ENCODE results near the gene PIEZO2. TPM values are rescaled to one million over a fixed set of nuclear protein-coding genes. Genes with fewer than 3 reads are reported as not detected.
"Not testable (repeated sequence)": the region's sequence is repeated elsewhere in the genome, so short reads cannot be mapped to it uniquely, and the experiment has no call there.

PIEZO2 gene
- polyA plus RNA-seq (2013): 1.0 TPM

DNA sequence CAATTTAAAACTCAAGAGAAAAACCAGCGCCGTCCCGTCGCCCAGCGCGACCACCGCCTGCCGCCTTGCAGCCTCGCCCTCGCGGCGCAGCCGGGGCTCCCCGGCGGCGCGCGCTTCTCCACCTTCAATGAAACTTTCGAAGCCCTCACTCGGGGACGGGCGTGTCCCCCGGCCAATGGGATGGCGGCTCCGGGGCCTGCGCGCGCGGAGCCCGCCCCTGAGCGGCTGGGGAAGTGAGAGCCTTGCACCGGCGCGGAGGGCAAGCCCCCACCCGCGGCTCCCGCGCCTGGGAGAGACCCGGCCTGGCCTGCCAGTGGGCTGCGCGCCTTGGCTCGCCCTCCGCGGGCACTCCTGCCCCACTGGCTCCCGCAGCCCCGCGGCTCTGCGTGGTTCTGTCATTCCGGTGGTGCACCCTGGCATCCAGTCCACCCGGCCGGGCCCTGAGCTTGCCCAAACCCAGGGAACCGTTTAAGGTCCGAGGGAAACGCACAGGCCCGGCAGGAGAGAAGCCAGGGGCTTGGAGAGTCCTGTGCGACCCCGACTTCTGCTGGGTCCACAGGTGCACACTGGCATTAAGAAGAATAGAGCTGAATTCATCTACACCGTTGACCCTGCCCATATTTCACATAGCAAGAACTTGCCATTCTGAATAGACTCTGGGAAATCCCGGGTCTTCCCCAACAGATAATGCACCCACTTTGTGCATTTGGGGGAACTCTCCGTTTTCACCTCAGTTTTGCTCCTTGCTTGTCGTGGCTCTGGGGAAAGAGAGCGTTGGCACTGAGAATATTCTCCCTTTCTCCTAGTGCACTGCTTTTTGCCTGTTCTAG is at the start of gene PIEZO2:
TSS of gene PIEZO2 (minus strand) at position 129 of the 830 bp plus-strand sequence. CDS start 981 bp downstream, outside the sequence.
- 7% methylated on average over 43 of the region's 62 CpGs for WGBS (ENCODE audit: insufficient coverage)
- CTCF ChIA-PET: interaction anchor here (0.7 to 7.9 kb wide), 3 partner anchors 298 to 589 kb away, joined by 3 to 94 read pairs (median 5); no protein-coding TSS in a partner anchor
- peak; percentile 72 to 90 (median 89) for DNase-seq
- Histone ChIP-seq H3K27me3 (replicated peaks in 2 of 5; ENCODE audit: control insufficient read depth in 4 of 5, insufficient read depth in 5 of 5, low read length in 4 of 5) (peaks cover 14 to 60% (median 42%) of the 10 kb centered on the region in 5 experiments), H3K9me3 (ENCODE audit: control extremely low read depth in 1 of 5, control insufficient read depth in 4 of 5, insufficient read depth in 2 of 5, low read depth in 1 of 5, low read length in 4 of 5) (no peaks in the 10 kb centered on the region), H3K27ac (ENCODE audit: insufficient read depth in 1 of 2, low read depth in 1 of 2, low read length in 2 of 2, poor library complexity in 1 of 2, severe bottlenecking in 2 of 2) (no peak within 1 kb of the TSS), H3K4me1 (ENCODE audit: control extremely low read depth in 1 of 4, control insufficient read depth in 4 of 4, insufficient read depth in 4 of 4, low read length in 3 of 4) (peaks cover 0 to 29% (median 23%) of the 10 kb centered on the region in 4 experiments), H3K36me3 (ENCODE audit: control insufficient read depth in 4 of 4, insufficient read depth in 4 of 4, low read length in 3 of 4) (no peaks in the 10 kb centered on the region), H3K4me3 (ENCODE audit: control insufficient read depth in 1 of 7, extremely low read depth in 1 of 7, insufficient read depth in 4 of 7, low read depth in 2 of 7, low read length in 6 of 7) (peak within 1 kb of the TSS; percentile 32 to 77 (median 57))
- POLR2A ChIA-PET: no interaction called here

DNA sequence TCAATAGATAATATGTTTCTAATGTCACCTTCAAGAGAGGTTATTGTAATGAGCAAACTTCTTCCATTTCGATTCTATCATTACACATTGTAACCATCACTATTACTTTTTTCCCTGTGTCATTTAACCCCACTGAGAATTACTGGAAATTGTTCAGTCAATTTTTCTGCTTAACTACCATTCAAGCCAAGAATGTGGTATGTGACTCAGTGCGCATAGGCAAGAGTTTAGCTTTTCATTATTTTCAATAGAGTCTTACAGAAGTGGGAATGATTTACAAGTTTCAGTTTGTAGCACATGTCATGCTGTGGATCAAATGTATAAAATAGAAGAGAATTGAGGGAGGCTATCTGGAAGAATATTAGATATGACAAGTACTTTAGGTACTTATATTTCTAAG is 34.3 kb upstream of the PIEZO2 start:
- Histone ChIP-seq H3K27me3 (replicated peaks in 2 of 5; ENCODE audit: control insufficient read depth in 4 of 5, insufficient read depth in 5 of 5, low read length in 4 of 5) (no peaks in the 10 kb centered on the region), H3K27ac (ENCODE audit: insufficient read depth in 1 of 2, low read depth in 1 of 2, low read length in 2 of 2, poor library complexity in 1 of 2, severe bottlenecking in 2 of 2) (no peak overlapping the region), H3K4me3 (ENCODE audit: control insufficient read depth in 1 of 7, extremely low read depth in 1 of 7, insufficient read depth in 4 of 7, low read depth in 2 of 7, low read length in 6 of 7) (no peak overlapping the region), H3K9me3 (ENCODE audit: control extremely low read depth in 1 of 5, control insufficient read depth in 4 of 5, insufficient read depth in 2 of 5, low read depth in 1 of 5, low read length in 4 of 5) (no peaks in the 10 kb centered on the region), H3K4me1 (ENCODE audit: control extremely low read depth in 1 of 4, control insufficient read depth in 4 of 4, insufficient read depth in 4 of 4, low read length in 3 of 4) (peaks cover 0 to 5% (median 2%) of the 10 kb centered on the region in 4 experiments), H3K36me3 (ENCODE audit: control insufficient read depth in 4 of 4, insufficient read depth in 4 of 4, low read length in 3 of 4) (no peaks in the 10 kb centered on the region)
- no CpG with 5 or more reads among the region's 2 CpGs for WGBS (ENCODE audit: insufficient coverage)
- ChIA-PET CTCF (no interaction called here), POLR2A (no interaction called here)
- DNase-seq: no peak

DNA sequence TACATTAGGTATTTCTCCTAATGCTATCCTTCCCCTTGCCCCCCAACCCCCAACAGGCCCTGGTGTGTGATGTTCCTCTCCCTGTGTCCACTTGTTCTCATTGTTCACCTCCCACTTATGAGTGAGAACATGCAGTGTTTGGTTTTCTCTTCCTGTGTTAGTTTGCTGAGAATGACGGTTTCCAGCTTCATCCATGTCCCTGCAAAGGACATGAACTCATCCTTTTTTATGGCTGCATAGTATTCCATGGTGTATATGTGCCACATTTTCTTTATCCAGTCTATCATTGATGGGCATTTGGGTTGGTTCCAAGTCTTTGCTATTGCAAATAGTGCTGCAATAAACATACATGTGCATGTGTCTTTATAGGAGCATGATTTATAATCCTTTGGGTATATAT is 32.3 kb upstream of the PIEZO2 start:
- H3K9me3 ChIP-seq (ENCODE audit: control extremely low read depth in 1 of 5, control insufficient read depth in 4 of 5, insufficient read depth in 2 of 5, low read depth in 1 of 5, low read length in 4 of 5); H3K36me3 ChIP-seq (ENCODE audit: control insufficient read depth in 4 of 4, insufficient read depth in 4 of 4, low read length in 3 of 4); H3K4me3 ChIP-seq (ENCODE audit: control insufficient read depth in 1 of 7, extremely low read depth in 1 of 7, insufficient read depth in 4 of 7, low read depth in 2 of 7, low read length in 6 of 7); H3K27me3 ChIP-seq (replicated peaks in 2 of 5; ENCODE audit: control insufficient read depth in 4 of 5, insufficient read depth in 5 of 5, low read length in 4 of 5); H3K27ac ChIP-seq (ENCODE audit: insufficient read depth in 1 of 2, low read depth in 1 of 2, low read length in 2 of 2, poor library complexity in 1 of 2, severe bottlenecking in 2 of 2); POLR2A ChIA-PET; DNase-seq; CTCF ChIA-PET: not testable (repeated sequence)
- WGBS (ENCODE audit: insufficient coverage): no CpG with 5 or more reads among the region's 1 CpG
- peaks cover under 1 to 16% (median 5%) of the 10 kb centered on the region in 4 experiments for H3K4me1 ChIP-seq (ENCODE audit: control extremely low read depth in 1 of 4, control insufficient read depth in 4 of 4, insufficient read depth in 4 of 4, low read length in 3 of 4)

DNA sequence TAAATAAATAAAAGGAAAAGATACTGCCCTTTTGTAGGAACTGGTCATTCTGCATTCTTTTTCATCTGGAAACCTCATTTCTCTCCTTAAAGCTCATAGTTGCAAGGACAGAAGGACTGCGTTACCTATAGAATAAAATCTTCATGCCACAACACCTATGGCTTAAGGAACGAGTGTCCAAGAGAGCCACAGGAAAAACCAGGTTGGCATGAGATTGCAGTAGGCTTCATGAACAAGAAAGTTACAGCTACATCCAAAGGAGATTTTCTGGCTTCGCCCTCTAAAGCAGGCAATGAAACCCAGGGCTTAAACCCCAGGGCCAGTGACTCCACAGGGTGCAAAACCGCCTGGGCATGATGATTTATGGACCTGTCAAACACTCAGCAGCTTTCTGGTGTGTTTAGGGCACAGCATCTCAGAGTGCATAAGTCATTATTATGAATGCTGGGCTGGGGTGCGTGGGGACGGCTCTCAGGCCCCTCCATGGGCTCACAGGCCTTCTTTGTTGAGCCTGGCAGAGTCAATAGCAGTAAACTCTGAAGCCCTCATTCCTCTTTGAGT is 30.7 kb upstream of the PIEZO2 start:
- CTCF ChIA-PET: interaction anchor here (1.0 to 1.3 kb wide), 2 partner anchors 10 to 373 kb away, joined by 3 read pairs; no protein-coding TSS in a partner anchor
- no peak overlapping the region for H3K27ac ChIP-seq (ENCODE audit: insufficient read depth in 1 of 2, low read depth in 1 of 2, low read length in 2 of 2, poor library complexity in 1 of 2, severe bottlenecking in 2 of 2)

DNA sequence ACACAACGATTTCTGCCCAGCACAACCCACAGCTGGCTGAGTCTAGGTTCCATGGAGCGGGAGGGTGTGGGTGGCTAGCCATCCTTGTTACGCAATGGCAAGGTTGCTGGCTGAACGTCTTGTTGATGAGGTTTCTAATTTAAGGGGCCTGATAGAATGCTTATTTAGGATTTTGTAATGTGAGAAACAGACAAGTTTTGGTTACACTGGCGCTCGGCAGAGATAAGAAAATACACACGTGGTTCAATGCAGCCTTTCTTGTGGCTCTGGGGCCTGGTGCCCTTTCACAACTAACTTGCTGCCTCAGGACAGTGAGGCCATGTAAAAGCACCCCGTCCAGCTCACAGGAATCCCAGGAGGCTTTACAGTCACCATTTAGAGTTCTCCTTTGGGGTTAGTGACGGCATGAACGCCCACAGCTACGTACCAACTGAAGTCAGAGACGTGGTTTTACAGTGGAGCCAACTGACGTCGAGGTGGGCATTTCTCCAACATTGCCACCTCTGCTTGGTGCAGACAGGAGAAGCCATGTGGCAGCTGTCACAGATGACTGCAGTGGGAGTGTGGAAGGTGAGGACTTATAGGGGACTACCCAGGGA is 29.7 kb upstream of the PIEZO2 start:
- Histone ChIP-seq H3K36me3 (ENCODE audit: control insufficient read depth in 4 of 4, insufficient read depth in 4 of 4, low read length in 3 of 4) (no peaks in the 10 kb centered on the region), H3K27me3 (replicated peaks in 2 of 5; ENCODE audit: control insufficient read depth in 4 of 5, insufficient read depth in 5 of 5, low read length in 4 of 5) (no peaks in the 10 kb centered on the region), H3K9me3 (ENCODE audit: control extremely low read depth in 1 of 5, control insufficient read depth in 4 of 5, insufficient read depth in 2 of 5, low read depth in 1 of 5, low read length in 4 of 5) (no peaks in the 10 kb centered on the region), H3K4me3 (ENCODE audit: control insufficient read depth in 1 of 7, extremely low read depth in 1 of 7, insufficient read depth in 4 of 7, low read depth in 2 of 7, low read length in 6 of 7) (no peak overlapping the region), H3K4me1 (ENCODE audit: control extremely low read depth in 1 of 4, control insufficient read depth in 4 of 4, insufficient read depth in 4 of 4, low read length in 3 of 4) (peaks cover 5 to 22% (median 10%) of the 10 kb centered on the region in 4 experiments), H3K27ac (ENCODE audit: insufficient read depth in 1 of 2, low read depth in 1 of 2, low read length in 2 of 2, poor library complexity in 1 of 2, severe bottlenecking in 2 of 2) (no peak overlapping the region)
- CTCF ChIA-PET: interaction anchor here (1.0 to 1.3 kb wide), 2 partner anchors 11 to 374 kb away, joined by 3 read pairs; no protein-coding TSS in a partner anchor
- POLR2A ChIA-PET: no interaction called here
- WGBS (ENCODE audit: insufficient coverage): 86% methylated on average over 10 of the region's 14 CpGs
- peak; percentile 9 to 42 (median 28) for DNase-seq

More for the DNA sequence above, 30.7 kb upstream of the PIEZO2 start:
- H3K4me1 ChIP-seq (ENCODE audit: control extremely low read depth in 1 of 4, control insufficient read depth in 4 of 4, insufficient read depth in 4 of 4, low read length in 3 of 4): peaks cover 5 to 22% (median 10%) of the 10 kb centered on the region in 4 experiments
- no peaks in the 10 kb centered on the region for H3K9me3 ChIP-seq (ENCODE audit: control extremely low read depth in 1 of 5, control insufficient read depth in 4 of 5, insufficient read depth in 2 of 5, low read depth in 1 of 5, low read length in 4 of 5)
- no peaks in the 10 kb centered on the region for H3K27me3 ChIP-seq (replicated peaks in 2 of 5; ENCODE audit: control insufficient read depth in 4 of 5, insufficient read depth in 5 of 5, low read length in 4 of 5)
- peak in 1 of 3 donors; percentile 13 for DNase-seq
- WGBS (ENCODE audit: insufficient coverage): 100% methylated on average over 4 of the region's 6 CpGs
- POLR2A ChIA-PET: no interaction called here
- no peaks in the 10 kb centered on the region for H3K36me3 ChIP-seq (ENCODE audit: control insufficient read depth in 4 of 4, insufficient read depth in 4 of 4, low read length in 3 of 4)
- H3K4me3 ChIP-seq (ENCODE audit: control insufficient read depth in 1 of 7, extremely low read depth in 1 of 7, insufficient read depth in 4 of 7, low read depth in 2 of 7, low read length in 6 of 7): no peak overlapping the region

DNA sequence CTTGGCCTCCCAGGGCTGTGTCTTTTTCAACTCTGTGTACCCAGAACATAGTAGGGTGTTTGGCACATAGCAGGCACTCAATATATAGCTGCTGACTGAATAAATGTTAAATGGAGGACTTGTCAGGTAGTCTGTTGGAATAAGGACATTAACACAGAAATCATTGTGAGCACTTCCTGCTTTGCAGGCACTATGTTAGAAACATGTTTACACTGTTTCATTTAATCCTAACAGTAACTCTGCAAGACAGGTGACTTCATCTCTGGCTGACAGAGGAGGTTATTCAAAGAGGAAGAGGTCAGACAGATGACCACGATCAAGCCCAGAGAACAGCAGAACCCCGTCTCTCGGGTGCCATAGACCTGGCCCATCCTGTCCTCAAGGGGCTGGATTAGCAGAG is 28.0 kb upstream of the PIEZO2 start:
- POLR2A ChIA-PET: no interaction called here
- Histone ChIP-seq H3K4me3 (ENCODE audit: control insufficient read depth in 1 of 7, extremely low read depth in 1 of 7, insufficient read depth in 4 of 7, low read depth in 2 of 7, low read length in 6 of 7) (no peak overlapping the region), H3K27me3 (replicated peaks in 2 of 5; ENCODE audit: control insufficient read depth in 4 of 5, insufficient read depth in 5 of 5, low read length in 4 of 5) (no peaks in the 10 kb centered on the region), H3K27ac (ENCODE audit: insufficient read depth in 1 of 2, low read depth in 1 of 2, low read length in 2 of 2, poor library complexity in 1 of 2, severe bottlenecking in 2 of 2) (no peak overlapping the region), H3K9me3 (ENCODE audit: control extremely low read depth in 1 of 5, control insufficient read depth in 4 of 5, insufficient read depth in 2 of 5, low read depth in 1 of 5, low read length in 4 of 5) (no peaks in the 10 kb centered on the region), H3K4me1 (ENCODE audit: control extremely low read depth in 1 of 4, control insufficient read depth in 4 of 4, insufficient read depth in 4 of 4, low read length in 3 of 4) (peaks cover 5 to 22% (median 10%) of the 10 kb centered on the region in 4 experiments), H3K36me3 (ENCODE audit: control insufficient read depth in 4 of 4, insufficient read depth in 4 of 4, low read length in 3 of 4) (no peaks in the 10 kb centered on the region)
- CTCF ChIA-PET: no interaction called here
- 68% methylated on average over 3 of the region's 3 CpGs for WGBS (ENCODE audit: insufficient coverage)
- DNase-seq: peak in 1 of 3 donors; percentile 15
